Astrocyte (in vitro differentiated cells and primary cell): ENCODE results near the gene TTYH2. TPM values are rescaled to one million over a fixed set of nuclear protein-coding genes. Genes with fewer than 3 reads are reported as not detected.

Source experiments
- DNase-seq: peaks from one replicate; pipeline ENCODE4 v3.0.0-alpha.2; 2010; ENCODE audit warnings: low read depth
- FAIRE-seq: peaks from 2 replicates; lab custom pipeline; 2011; peaks lifted over from hg19 to GRCh38; lab: Jason Lieb, UNC
- H2AFZ ChIP-seq: 2 replicates; pipeline ENCODE4 v1.6.0; 2012; ENCODE audit warnings: low read depth, low read length, inconsistent platforms
- H3K27ac ChIP-seq: 2 replicates; pipeline ENCODE4 v1.5.1; 2011; ENCODE audit warnings: low read depth, low read length, inconsistent platforms
- H3K27me3 ChIP-seq: 2 replicates; pipeline ENCODE4 v1.6.0; 2011; ENCODE audit warnings: low read length, inconsistent platforms; ENCODE audit not compliant: insufficient read depth
- H3K36me3 ChIP-seq: 2 replicates; pipeline ENCODE4 v1.5.1; 2011; ENCODE audit warnings: low read length, inconsistent platforms; ENCODE audit not compliant: insufficient read depth
- H3K4me1 ChIP-seq: 2 replicates; pipeline ENCODE4 v1.5.1; 2011; ENCODE audit warnings: low read length, inconsistent platforms; ENCODE audit not compliant: insufficient read depth
- H3K4me2 ChIP-seq: 2 replicates; pipeline ENCODE4 v1.6.0; 2012; ENCODE audit warnings: low read length, inconsistent platforms
- H3K4me3 ChIP-seq: 2 replicates; pipeline ENCODE4 v1.5.1; 2011; ENCODE audit warnings: low read depth, mild to moderate bottlenecking, low read length, inconsistent platforms; ENCODE audit not compliant: insufficient read depth
- H3K79me2 ChIP-seq: 2 replicates; pipeline ENCODE4 v1.6.0; 2012; ENCODE audit warnings: mild to moderate bottlenecking, low read length, inconsistent platforms; ENCODE audit not compliant: insufficient read depth
- H3K9ac ChIP-seq: 2 replicates; pipeline ENCODE4 v1.6.0; 2012; ENCODE audit warnings: mild to moderate bottlenecking, low read length, inconsistent platforms
- H3K9me3 ChIP-seq: 2 replicates; pipeline ENCODE4 v1.5.1; 2012; ENCODE audit warnings: low read depth, mild to moderate bottlenecking, low read length, inconsistent platforms; ENCODE audit not compliant: insufficient read depth
- H4K20me1 ChIP-seq: 2 replicates; pipeline ENCODE4 v1.6.0; 2012; ENCODE audit warnings: low read length, inconsistent platforms; ENCODE audit not compliant: insufficient read depth
- H3K27ac Mint-ChIP-seq: one replicate; pipeline ENCODE4 v1.8.0; 2021; ENCODE audit warnings: mild to moderate bottlenecking, mixed read lengths; ENCODE audit not compliant: unreplicated experiment
- H3K27me3 Mint-ChIP-seq: one replicate; pipeline ENCODE4 v1.8.0; 2021; ENCODE audit warnings: low read depth, mixed read lengths; ENCODE audit not compliant: unreplicated experiment
- H3K36me3 Mint-ChIP-seq: one replicate; pipeline ENCODE4 v1.8.0; 2021; ENCODE audit warnings: low read depth, mixed read lengths; ENCODE audit not compliant: unreplicated experiment
- H3K4me1 Mint-ChIP-seq: one replicate; pipeline ENCODE4 v1.8.0; 2021; ENCODE audit warnings: low read depth, mixed read lengths; ENCODE audit not compliant: unreplicated experiment
- H3K4me3 Mint-ChIP-seq: one replicate; pipeline ENCODE4 v1.8.0; 2021; ENCODE audit warnings: mild to moderate bottlenecking, moderate library complexity, mixed read lengths; ENCODE audit not compliant: unreplicated experiment
- H3K9me3 Mint-ChIP-seq: one replicate; pipeline ENCODE4 v1.8.0; 2021; ENCODE audit warnings: mild to moderate bottlenecking, mixed read lengths; ENCODE audit not compliant: unreplicated experiment
- EZH2 ChIP-seq: IDR thresholded peaks from 2 replicates; pipeline ENCODE4 v1.6.1; 2012; ENCODE audit warnings: mild to moderate bottlenecking, low read length, inconsistent platforms; ENCODE audit not compliant: insufficient read depth
- total RNA-seq: library from RNA; stranded (reverse); gene quantifications from 2 replicates; pipeline ENCODE4 v1.2.1, GENCODE V29; 2021
- TF ChIP-seq, protein P1 (sequence below): IDR thresholded peaks from 2 replicates; pipeline ENCODE4 v1.5.1; 2011; ENCODE audit warnings: low read depth, mild to moderate bottlenecking, inconsistent platforms, low read length, moderate library complexity; ENCODE audit not compliant: insufficient read depth

TTYH2 gene
- total RNA-seq, 1 donor from 2014 or later, result 8.0 TPM

- DNase-seq, result no peak
- TF ChIP-seq EZH2, result no peak
- TF ChIP-seq, protein P1, sequence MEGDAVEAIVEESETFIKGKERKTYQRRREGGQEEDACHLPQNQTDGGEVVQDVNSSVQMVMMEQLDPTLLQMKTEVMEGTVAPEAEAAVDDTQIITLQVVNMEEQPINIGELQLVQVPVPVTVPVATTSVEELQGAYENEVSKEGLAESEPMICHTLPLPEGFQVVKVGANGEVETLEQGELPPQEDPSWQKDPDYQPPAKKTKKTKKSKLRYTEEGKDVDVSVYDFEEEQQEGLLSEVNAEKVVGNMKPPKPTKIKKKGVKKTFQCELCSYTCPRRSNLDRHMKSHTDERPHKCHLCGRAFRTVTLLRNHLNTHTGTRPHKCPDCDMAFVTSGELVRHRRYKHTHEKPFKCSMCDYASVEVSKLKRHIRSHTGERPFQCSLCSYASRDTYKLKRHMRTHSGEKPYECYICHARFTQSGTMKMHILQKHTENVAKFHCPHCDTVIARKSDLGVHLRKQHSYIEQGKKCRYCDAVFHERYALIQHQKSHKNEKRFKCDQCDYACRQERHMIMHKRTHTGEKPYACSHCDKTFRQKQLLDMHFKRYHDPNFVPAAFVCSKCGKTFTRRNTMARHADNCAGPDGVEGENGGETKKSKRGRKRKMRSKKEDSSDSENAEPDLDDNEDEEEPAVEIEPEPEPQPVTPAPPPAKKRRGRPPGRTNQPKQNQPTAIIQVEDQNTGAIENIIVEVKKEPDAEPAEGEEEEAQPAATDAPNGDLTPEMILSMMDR, result no peak
- Histone ChIP-seq H3K27me3 (peaks cover 6% of the 10 kb centered on the region), H4K20me1 (no peaks in the 10 kb centered on the region), H2AFZ (no peak overlapping the region), H3K27ac (no peak overlapping the region), H3K9me3 (no peaks in the 10 kb centered on the region), H3K4me1 (no peaks in the 10 kb centered on the region), H3K9ac (no peak overlapping the region), H3K79me2 (no peaks in the 10 kb centered on the region), H3K4me3 (no peak overlapping the region), H3K4me2 (no peak overlapping the region), H3K36me3 (no peaks in the 10 kb centered on the region)
- FAIRE-seq, result no peak
- peaks cover 8% of the 10 kb centered on the region for H3K36me3 Mint-ChIP-seq
- H3K9me3 Mint-ChIP-seq, result peaks cover 2% of the 10 kb centered on the region
- H3K27me3 Mint-ChIP-seq, result peaks cover 19% of the 10 kb centered on the region
- H3K4me1 Mint-ChIP-seq, result no peaks in the 10 kb centered on the region
- H3K4me3 Mint-ChIP-seq, result no peak overlapping the region
- H3K27ac Mint-ChIP-seq, result no peak overlapping the region
These were observed 18.8 kb downstream of the TTYH2 start for GRCh38 chr17:74231928-74232907.

DNA sequence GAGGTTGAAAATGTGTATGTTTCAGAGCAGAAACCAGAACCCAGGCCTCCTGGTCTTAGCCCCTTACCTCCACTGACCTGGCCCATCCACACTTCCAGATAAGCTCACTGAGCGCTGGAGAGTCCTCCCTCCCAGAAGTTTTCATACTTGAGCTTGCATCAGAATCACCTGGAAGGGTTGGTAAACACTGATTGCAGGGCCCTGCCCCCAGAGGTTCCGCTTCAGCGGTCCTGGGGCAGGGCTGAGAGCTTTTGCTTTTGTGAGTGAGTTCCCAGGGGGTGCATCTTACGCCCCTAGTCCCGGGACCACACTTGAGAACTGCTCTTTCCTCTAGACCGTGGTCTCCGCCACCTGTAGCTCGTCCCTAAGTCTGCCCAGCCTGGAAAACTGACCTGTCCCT is 20.6 kb downstream of the TTYH2 start:
- no peaks in the 10 kb centered on the region for H3K9me3 ChIP-seq
- H2AFZ ChIP-seq, result no peak overlapping the region
- peaks cover 6% of the 10 kb centered on the region for H3K27me3 ChIP-seq
- H3K4me1 Mint-ChIP-seq, result no peaks in the 10 kb centered on the region
- H3K4me1 ChIP-seq, result no peaks in the 10 kb centered on the region
- H3K9me3 Mint-ChIP-seq, result no peaks in the 10 kb centered on the region
- H4K20me1 ChIP-seq, result no peaks in the 10 kb centered on the region
- no peak overlapping the region for H3K4me2 ChIP-seq
- no peak for TF ChIP-seq EZH2
- TF ChIP-seq, protein P1, result no peak
- no peak overlapping the region for H3K27ac ChIP-seq
- DNase-seq, result no peak
- no peak overlapping the region for H3K4me3 ChIP-seq
- peaks cover 6% of the 10 kb centered on the region for H3K36me3 Mint-ChIP-seq
- H3K9ac ChIP-seq, result no peak overlapping the region
- H3K79me2 ChIP-seq, result no peaks in the 10 kb centered on the region
- no peak overlapping the region for H3K4me3 Mint-ChIP-seq
- H3K27ac Mint-ChIP-seq, result no peak overlapping the region
- H3K36me3 ChIP-seq, result no peaks in the 10 kb centered on the region
- no peak for FAIRE-seq
- H3K27me3 Mint-ChIP-seq, result peaks cover 17% of the 10 kb centered on the region

DNA sequence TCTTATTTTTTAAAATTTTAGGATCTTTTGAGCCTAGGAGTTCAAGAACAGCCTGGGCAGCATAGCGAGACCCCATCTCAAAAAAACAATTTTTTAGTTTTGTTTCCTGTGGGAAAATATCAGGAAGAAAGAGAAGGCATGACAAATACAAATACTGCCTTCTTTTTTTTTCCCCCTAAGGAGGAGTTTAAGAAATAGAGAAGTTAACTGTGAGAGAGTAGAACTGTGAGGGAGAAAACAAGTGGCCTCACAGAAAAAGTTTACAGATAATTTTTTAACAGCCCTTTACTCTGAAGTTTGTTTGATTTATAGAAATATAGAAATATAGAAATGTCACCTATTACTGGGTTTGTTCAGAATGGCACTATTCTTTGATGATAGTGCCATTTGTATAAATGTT is 21.1 kb downstream of the TTYH2 start:
- no peak for TF ChIP-seq EZH2
- TF ChIP-seq, protein P1, result no peak
- H3K9ac ChIP-seq, result no peak overlapping the region
- no peaks in the 10 kb centered on the region for H4K20me1 ChIP-seq
- H3K4me1 ChIP-seq, result no peaks in the 10 kb centered on the region
- Mint-ChIP-seq H3K36me3 (peaks cover 4% of the 10 kb centered on the region), H3K4me3 (no peak overlapping the region), H3K9me3 (no peaks in the 10 kb centered on the region), H3K27me3 (peaks cover 19% of the 10 kb centered on the region), H3K27ac (no peak overlapping the region), H3K4me1 (no peaks in the 10 kb centered on the region)
- no peak for FAIRE-seq
- H3K27ac ChIP-seq, result no peak overlapping the region
- no peak for DNase-seq
- H2AFZ ChIP-seq, result no peak overlapping the region
- no peaks in the 10 kb centered on the region for H3K36me3 ChIP-seq
- peaks cover 6% of the 10 kb centered on the region for H3K27me3 ChIP-seq
- no peak overlapping the region for H3K4me2 ChIP-seq
- no peaks in the 10 kb centered on the region for H3K79me2 ChIP-seq
- no peak overlapping the region for H3K4me3 ChIP-seq
- H3K9me3 ChIP-seq, result no peaks in the 10 kb centered on the region
